ENCODE measurements around the gene RER1. TPM values are rescaled to one million over a fixed set of nuclear protein-coding genes. Genes with fewer than 3 reads are reported as not detected.

RER1 gene
- total and polyA plus RNA-seq, 8 donors = 89.6 to 167 (median 101) TPM

DNA sequence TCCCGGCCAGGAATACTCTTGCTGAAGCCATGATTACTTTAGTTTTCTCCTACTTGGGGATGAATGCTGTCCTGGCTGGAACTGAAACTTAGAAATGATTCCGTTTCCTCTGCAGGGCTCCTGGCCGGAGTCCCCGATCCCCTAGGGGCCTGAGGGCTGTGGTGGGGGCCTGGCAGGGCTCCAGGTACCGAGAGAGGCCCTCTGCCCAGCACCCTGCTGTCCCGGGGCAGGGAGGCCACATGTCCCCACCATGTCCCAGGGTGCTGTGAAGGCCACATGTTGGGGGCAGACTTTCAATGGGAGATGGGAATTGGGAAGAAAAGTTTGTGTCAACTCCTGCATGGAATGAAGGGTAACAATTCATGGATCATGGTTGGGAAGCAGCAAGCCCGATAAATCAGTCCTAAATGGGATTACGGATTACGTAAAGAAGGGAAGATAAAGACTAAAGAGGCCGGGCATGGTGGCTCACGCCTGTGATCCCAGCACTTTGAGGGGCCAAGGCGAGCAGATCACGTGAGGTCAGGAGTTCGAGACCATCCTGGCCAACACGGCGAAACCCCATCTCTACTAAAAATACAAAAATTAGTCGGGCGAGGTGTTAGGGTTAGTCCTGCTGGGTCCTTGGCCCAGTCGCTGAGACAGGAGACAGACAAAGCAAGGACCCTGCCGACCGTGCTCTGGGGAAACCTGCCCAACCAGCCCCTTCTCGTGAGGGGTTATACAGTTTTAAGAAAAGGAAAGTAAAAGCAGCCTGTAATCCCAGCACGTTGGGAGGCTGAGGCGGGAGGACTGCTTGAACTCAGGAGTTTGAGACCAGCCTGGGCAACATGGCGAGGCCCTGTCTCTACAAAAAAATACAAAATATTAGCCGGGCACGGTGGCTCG is 37.8 kb upstream of the RER1 start:
- Histone ChIP-seq H3K9me3 (no peaks in the 10 kb centered on the region), H3K27me3 (peaks cover 0 to 8% of the 10 kb centered on the region in 2 donors), H3K27ac (no peak overlapping the region), H3K36me3 (no peaks in the 10 kb centered on the region), H3K4me3 (no peak overlapping the region), H3K4me1 (no peaks in the 10 kb centered on the region)
- TF ChIP-seq, protein P1, sequence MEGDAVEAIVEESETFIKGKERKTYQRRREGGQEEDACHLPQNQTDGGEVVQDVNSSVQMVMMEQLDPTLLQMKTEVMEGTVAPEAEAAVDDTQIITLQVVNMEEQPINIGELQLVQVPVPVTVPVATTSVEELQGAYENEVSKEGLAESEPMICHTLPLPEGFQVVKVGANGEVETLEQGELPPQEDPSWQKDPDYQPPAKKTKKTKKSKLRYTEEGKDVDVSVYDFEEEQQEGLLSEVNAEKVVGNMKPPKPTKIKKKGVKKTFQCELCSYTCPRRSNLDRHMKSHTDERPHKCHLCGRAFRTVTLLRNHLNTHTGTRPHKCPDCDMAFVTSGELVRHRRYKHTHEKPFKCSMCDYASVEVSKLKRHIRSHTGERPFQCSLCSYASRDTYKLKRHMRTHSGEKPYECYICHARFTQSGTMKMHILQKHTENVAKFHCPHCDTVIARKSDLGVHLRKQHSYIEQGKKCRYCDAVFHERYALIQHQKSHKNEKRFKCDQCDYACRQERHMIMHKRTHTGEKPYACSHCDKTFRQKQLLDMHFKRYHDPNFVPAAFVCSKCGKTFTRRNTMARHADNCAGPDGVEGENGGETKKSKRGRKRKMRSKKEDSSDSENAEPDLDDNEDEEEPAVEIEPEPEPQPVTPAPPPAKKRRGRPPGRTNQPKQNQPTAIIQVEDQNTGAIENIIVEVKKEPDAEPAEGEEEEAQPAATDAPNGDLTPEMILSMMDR (IDR thresholded peaks at IDR 0.05) = no peak
- ATAC-seq (no peak), DNase-seq (peak in 1 of 4 donors; percentile 53)
- intact Hi-C loops (cut with DNase I) = no loop called here

DNA sequence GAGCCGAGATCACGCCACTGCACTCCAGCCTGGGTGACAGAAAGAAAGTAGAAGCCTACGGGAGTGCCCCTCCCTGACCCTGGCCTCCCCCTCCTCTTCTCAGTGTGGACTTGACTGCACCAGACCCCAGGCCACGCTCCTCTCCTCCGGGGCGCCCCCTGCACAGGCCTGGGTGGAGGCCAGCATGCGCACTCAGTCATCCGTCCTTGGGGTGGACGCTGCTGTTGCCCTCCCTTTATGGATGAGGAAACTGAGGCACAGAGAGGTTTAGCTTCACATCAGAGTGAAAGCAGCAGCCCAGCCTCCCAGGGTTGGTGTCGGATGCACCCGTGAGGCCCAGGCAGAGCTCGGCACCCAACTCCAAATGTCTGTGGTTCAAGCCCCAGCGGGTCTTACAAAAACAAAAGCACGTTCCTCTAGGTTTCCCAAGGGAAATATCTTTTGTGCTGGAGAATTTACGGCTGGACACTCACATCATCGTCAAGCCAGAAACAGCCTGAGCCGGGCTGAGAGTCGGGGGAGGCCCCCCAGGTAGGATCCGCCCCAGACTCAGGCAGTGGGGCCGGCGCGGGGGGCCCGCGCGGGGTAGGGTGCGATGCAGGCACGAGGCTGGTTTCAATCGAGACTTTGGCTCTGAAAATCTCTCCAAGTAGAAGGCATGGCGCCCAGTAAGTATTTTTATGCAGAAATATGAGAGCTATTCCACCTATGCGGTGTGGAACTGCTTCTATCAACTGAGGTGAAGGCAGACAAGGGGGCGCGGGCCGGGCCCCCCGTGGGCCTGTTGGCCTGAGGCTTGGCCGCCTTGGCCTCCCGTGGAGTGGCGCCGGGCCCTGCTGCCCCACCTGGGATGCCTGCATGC is 36.9 kb upstream of the RER1 start:
- H3K36me3 ChIP-seq = no peaks in the 10 kb centered on the region
- H3K9me3 ChIP-seq = no peaks in the 10 kb centered on the region
- ATAC-seq = no peak
- H3K4me3 ChIP-seq = no peak overlapping the region
- H3K27me3 ChIP-seq = peaks cover 0 to 8% of the 10 kb centered on the region in 2 donors
- intact Hi-C loops (cut with DNase I) = no loop called here
- no peaks in the 10 kb centered on the region for H3K4me1 ChIP-seq
- H3K27ac ChIP-seq = no peak overlapping the region
- TF ChIP-seq, protein P1 (IDR thresholded peaks at IDR 0.05) = no peak
- DNase-seq = peak in 1 of 4 donors; percentile 65

GRCh38 chr1:2355373-2356261 is 36.0 kb upstream of the RER1 start:
- no peaks in the 10 kb centered on the region for H3K4me1 ChIP-seq
- intact Hi-C loops (cut with DNase I) = no loop called here
- no peak overlapping the region for H3K4me3 ChIP-seq
- peaks cover 0 to 8% of the 10 kb centered on the region in 2 donors for H3K27me3 ChIP-seq
- ATAC-seq (no peak), DNase-seq (peak in 1 of 4 donors; percentile 64)
- no peaks in the 10 kb centered on the region for H3K36me3 ChIP-seq
- H3K27ac ChIP-seq = no peak overlapping the region
- no peaks in the 10 kb centered on the region for H3K9me3 ChIP-seq
- TF ChIP-seq, protein P1 (IDR thresholded peaks at IDR 0.05) = no peak

DNA sequence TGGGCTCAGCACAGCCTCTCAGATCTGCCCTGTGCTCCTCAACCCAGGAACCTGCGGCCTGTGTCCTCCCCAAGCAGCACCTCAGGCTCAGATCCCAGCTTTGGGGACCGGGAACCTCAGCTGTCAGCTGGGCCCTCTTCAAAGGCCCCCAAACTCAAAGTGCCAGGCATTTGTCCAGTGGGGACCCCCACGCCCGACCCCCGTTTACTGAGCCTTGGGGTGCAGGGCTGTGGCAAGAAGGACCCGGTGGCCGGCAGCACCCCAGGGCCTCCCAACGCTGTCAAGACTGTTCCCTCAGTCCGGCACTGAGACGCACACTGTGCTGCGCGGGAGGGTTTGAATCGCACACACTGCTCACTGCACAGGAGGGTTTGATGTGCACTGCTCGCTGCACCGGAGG is 35.2 kb upstream of the RER1 start:
- H3K27me3 ChIP-seq = peaks cover 0 to 8% of the 10 kb centered on the region in 2 donors
- H3K27ac ChIP-seq = no peak overlapping the region
- H3K9me3 ChIP-seq = no peaks in the 10 kb centered on the region
- TF ChIP-seq, protein P1 (IDR thresholded peaks at IDR 0.05) = no peak
- ATAC-seq = no peak
- H3K4me3 ChIP-seq = no peak overlapping the region
- intact Hi-C loops (cut with DNase I) = no loop called here
- H3K36me3 ChIP-seq = no peaks in the 10 kb centered on the region
- no peaks in the 10 kb centered on the region for H3K4me1 ChIP-seq
- DNase-seq = peak in 1 of 4 donors; percentile 73
